LNCAP (cell line): ENCODE results near the gene CRHR1.

Experiments
- CTCF ChIP-seq: fragments of 450-650 bp; IDR thresholded peaks from 2 replicates; pipeline ENCODE4 v1.5.1; 2017; ENCODE audit warnings: mild to moderate bottlenecking

CRHR1 gene

GRCh38 chr17:45837187-45837586 lies 53.1 kb downstream of the CRHR1 start:
- TF ChIP-seq CTCF: no peak

GRCh38 chr17:45837603-45838002 lies 53.5 kb downstream of the CRHR1 start:
- no peak for TF ChIP-seq CTCF

GRCh38 chr17:45838751-45839295 lies 54.7 kb downstream of the CRHR1 start:
- TF ChIP-seq CTCF: no peak

- TF ChIP-seq CTCF: no peak
These were observed 55.3 kb downstream of the CRHR1 start for GRCh38 chr17:45839442-45839841.

- TF ChIP-seq CTCF: no peak
These were observed 57.1 kb downstream of the CRHR1 start for GRCh38 chr17:45841186-45841585.

GRCh38 chr17:45841883-45842525 lies 57.9 kb downstream of the CRHR1 start:
- TF ChIP-seq CTCF: no peak

- TF ChIP-seq CTCF: no peak
These were observed 59.6 kb downstream of the CRHR1 start for GRCh38 chr17:45843722-45844121.
